Measurements from ENCODE around the gene ODF2L.

Gene ODF2L

GRCh38 chr1:86318436-86318835 lies 77.7 kb downstream of the ODF2L start:
- Histone ChIP-seq H3K36me3 (ENCODE audit: low read depth) (no peaks in the 10 kb centered on the region), H3K27me3 (ENCODE audit: insufficient read depth, poor library complexity, severe bottlenecking) (no peaks in the 10 kb centered on the region), H3K4me1 (ENCODE audit: insufficient read depth, poor library complexity, severe bottlenecking) (no peaks in the 10 kb centered on the region), H3K9me3 (ENCODE audit: severe bottlenecking) (no peaks in the 10 kb centered on the region), H3K4me3 (ENCODE audit: severe bottlenecking) (no peak overlapping the region), H3K27ac (ENCODE audit: poor library complexity, severe bottlenecking) (no peak overlapping the region)
- DNase-seq (ENCODE audit: low spot score) (no peak), ATAC-seq (ENCODE audit: low read depth) (no peak)
- TF ChIP-seq CTCF (IDR thresholded peaks at IDR 0.05; ENCODE audit: poor library complexity, severe bottlenecking) = no peak

- H3K27ac ChIP-seq (ENCODE audit: poor library complexity, severe bottlenecking) = no peak overlapping the region
- no peaks in the 10 kb centered on the region for H3K36me3 ChIP-seq (ENCODE audit: low read depth)
- no peak for TF ChIP-seq CTCF (IDR thresholded peaks at IDR 0.05; ENCODE audit: poor library complexity, severe bottlenecking)
- H3K4me1 ChIP-seq (ENCODE audit: insufficient read depth, poor library complexity, severe bottlenecking) = no peaks in the 10 kb centered on the region
- H3K4me3 ChIP-seq (ENCODE audit: severe bottlenecking) = no peak overlapping the region
- no peaks in the 10 kb centered on the region for H3K27me3 ChIP-seq (ENCODE audit: insufficient read depth, poor library complexity, severe bottlenecking)
- no peaks in the 10 kb centered on the region for H3K9me3 ChIP-seq (ENCODE audit: severe bottlenecking)
- ATAC-seq (ENCODE audit: low read depth) (no peak), DNase-seq (ENCODE audit: low spot score) (no peak)
Observed at GRCh38 chr1:86317926-86318325, 78.2 kb downstream of the ODF2L start.

GRCh38 chr1:86305731-86306130 lies 90.4 kb downstream of the ODF2L start:
- H3K4me3 ChIP-seq (ENCODE audit: severe bottlenecking) = no peak overlapping the region
- H3K36me3 ChIP-seq (ENCODE audit: low read depth) = no peaks in the 10 kb centered on the region
- no peaks in the 10 kb centered on the region for H3K4me1 ChIP-seq (ENCODE audit: insufficient read depth, poor library complexity, severe bottlenecking)
- no peak for DNase-seq (ENCODE audit: low spot score)
- no peaks in the 10 kb centered on the region for H3K9me3 ChIP-seq (ENCODE audit: severe bottlenecking)
- no peak overlapping the region for H3K27ac ChIP-seq (ENCODE audit: poor library complexity, severe bottlenecking)
- no peak for TF ChIP-seq CTCF (IDR thresholded peaks at IDR 0.05; ENCODE audit: poor library complexity, severe bottlenecking)
- no peak for ATAC-seq (ENCODE audit: low read depth)
- peaks cover 4% of the 10 kb centered on the region for H3K27me3 ChIP-seq (ENCODE audit: insufficient read depth, poor library complexity, severe bottlenecking)

GRCh38 chr1:86303041-86303690 lies 93.0 kb downstream of the ODF2L start:
- Histone ChIP-seq H3K4me3 (ENCODE audit: severe bottlenecking) (no peak overlapping the region), H3K36me3 (ENCODE audit: low read depth) (no peaks in the 10 kb centered on the region), H3K27me3 (ENCODE audit: insufficient read depth, poor library complexity, severe bottlenecking) (no peaks in the 10 kb centered on the region), H3K27ac (ENCODE audit: poor library complexity, severe bottlenecking) (no peak overlapping the region), H3K4me1 (ENCODE audit: insufficient read depth, poor library complexity, severe bottlenecking) (no peaks in the 10 kb centered on the region), H3K9me3 (ENCODE audit: severe bottlenecking) (no peaks in the 10 kb centered on the region)
- DNase-seq (ENCODE audit: low spot score) (no peak), ATAC-seq (ENCODE audit: low read depth) (no peak)
- no peak for TF ChIP-seq CTCF (IDR thresholded peaks at IDR 0.05; ENCODE audit: poor library complexity, severe bottlenecking)

Measured in RWPE2 (cell line).